HG03175 (cell line): ENCODE results near the gene TAB2.

Experiments
- ATAC-seq: cut with Tn5 transposase; IDR thresholded peaks from one replicate; pipeline ENCODE4 v1.9.1; 2021; ENCODE audit warnings: mild to moderate bottlenecking, moderate library complexity; ENCODE audit not compliant: unreplicated experiment

TAB2 gene

DNA sequence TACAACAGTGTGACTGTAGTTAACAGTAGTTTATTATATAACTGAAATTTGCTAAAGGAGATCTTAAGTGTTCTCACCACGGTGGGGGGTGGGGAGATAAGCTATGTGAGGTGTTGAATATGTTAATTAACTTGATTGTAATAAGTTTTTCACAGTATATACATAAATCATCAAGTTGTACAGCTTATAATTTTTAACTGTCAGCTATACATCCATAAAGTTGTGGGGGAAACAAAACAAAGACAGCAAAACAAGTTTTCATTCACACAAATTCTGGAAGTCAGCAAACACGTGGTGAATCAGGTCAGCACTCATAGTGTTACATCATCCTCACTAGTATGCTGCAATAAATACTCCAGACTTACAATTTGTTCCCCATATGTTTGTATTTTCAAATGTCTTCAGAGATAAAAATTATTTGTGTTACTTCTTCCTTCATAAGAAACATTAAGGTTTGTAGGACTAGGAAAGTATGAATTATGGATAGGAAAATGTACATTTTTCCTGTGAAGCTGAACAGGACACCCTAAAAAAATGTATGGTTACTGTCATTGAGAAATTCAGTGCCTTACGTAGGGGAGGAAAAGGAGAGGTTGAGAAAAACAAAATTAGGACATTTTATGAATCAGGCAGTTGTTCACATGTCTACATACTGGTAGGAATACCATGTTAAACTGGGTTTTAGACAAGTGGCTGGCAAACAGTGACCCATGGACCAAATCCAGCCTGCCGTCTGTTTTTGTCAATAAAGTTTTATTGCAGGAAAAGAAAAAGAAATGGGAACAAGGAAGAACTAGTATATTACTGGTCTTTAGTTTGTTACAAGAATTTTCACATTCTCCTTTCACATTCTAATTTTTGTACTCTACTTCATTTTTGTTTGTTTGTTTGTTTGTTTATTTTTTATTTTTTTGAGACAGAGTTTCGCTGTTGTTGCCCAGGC, 88.6 kb downstream of the TAB2 start:
- ATAC-seq, result no peak

DNA sequence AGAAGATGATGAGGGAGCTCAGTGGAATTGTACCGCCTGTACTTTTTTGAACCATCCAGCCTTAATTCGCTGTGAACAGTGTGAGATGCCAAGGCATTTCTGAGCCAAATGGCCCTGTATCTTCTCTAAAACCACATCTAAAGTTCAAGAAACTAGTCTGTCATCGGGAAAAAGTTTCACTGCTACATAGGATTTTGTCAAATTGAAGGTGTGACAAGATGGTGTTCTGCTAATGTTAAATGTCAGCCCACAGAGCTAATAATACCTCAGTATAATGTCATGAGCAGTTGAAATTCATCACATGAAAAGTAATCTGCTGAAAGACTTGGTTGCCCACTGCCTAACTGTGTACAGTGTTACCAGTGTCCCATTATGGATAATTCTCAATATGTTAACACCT, 92.1 kb downstream of the TAB2 start:
- ATAC-seq, result no peak

DNA sequence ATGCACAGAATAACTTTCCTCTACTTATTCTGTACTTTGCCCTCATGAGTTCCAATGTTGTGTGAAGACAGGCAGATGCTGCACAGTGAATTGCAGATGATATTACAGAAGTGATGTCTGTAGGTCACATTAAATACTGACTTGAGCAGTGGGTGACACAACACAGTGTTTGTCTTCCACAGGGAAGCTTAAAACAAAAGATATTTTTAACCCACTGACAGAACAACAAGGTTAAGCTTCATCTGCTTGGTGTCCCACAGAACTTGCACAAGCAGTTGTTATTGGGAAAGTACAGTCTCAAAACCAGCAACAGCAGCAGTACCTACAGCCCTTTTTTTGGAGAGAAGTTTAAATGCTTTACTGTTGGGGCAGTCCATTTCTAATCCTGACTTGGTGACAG, 93.0 kb downstream of the TAB2 start:
- ATAC-seq, result no peak

DNA sequence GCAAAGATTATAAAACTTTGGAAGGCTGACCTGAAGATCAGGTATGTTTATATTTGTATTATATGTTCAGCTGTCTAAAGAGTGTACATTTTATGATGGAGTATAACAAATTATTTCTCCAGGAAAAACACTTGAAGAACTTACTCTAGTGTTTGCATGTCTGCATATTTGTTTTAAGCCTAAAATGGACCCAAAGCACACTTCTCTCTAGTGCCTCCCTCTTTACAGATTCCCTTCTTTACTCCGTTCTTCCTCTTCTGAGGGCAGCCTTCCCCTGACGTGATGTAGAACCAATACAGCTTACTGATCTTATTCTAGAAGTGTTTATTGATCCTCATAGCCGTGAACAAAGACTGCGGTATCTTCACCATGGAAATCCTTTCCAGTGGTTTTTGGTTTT, 96.5 kb downstream of the TAB2 start:
- no peak for ATAC-seq

DNA sequence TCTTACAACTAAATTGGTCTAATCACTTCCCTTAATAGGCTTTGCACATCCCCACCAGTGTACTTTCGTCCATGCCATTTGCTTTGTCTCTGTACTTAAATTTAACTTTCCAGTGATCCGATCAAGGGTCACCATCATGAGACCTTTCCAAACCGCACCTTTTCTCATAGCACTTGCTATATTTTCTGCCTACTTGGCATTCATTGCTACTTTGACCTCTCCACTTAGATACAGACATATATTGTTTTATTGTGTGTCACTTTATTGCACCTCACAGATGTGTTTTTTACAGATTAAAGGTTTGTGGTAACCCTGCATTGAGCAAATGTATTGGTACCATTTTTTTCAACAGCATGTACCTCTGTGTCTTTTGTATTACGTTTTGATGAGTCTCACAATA, 97.3 kb downstream of the TAB2 start:
- ATAC-seq, result no peak

DNA sequence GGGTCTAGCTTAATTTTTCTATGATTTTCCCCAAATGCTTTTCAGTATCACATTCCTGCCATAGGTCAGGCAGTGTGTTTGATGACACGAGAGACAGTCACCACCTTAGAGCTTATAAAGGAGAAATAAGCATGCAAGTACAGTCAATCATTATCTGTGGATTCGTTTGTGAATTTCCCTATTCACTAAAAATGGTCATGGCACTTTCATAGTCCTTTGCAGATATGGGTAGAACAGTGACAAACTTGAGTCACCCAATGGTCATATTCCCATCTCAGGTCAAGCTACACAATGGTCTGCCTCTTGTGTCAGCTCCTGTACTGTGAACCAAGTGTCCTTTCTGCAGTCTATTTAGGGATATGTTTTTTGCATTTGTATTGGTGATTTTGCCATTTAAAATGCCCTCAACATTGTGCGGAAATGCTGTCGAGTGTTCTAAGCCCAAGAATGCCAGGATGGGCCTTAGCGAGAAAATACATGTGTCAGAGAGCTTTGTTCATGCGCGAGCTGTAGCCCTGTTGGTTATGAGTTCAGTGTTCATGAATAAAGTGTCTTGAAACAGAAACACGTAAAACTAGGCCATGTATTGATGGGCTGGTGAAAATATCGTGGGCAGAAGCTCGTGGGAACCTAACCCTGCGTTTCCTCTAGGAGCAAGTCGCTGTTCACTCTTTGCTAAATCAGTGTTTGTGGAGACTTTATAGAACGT, 102.3 kb downstream of the TAB2 start:
- no peak for ATAC-seq

DNA sequence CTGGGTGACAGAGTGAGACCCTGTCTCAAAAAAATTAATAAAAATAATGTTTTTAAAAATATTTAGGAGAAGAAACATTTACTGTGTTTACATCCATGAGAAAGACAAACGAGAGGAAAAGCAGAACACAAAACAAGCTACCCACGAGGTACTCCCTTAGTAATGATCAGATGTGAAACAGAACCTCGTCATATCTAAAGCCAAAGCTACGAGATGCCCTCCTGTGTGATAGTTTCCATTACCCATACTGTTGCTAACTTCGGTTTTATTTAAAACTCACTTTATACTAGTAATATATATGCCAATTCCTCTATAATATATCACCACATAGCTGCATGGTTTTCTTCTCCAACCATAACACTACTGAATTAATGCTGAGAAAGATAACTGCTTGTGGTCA, 103.6 kb downstream of the TAB2 start:
- ATAC-seq, result no peak

DNA sequence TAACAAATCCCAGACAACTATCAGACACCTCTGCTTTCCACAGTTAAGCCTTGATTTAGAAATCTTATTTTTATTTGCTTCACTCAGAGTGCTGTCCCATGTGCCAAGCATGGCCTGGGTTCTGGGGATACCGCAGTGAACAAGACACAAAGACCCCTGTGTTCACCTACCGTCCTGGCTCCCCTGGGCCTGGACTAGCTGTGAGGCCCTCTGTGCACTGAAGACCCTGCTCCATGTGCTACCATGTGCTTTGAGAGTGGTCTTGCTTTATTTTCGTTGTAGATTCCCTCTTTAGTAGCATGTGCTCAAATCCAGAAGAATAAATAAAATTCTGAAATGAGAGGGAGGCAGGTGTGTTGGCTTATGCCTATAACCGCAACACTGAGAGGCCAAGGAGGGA, 105.1 kb downstream of the TAB2 start:
- ATAC-seq, result no peak

DNA sequence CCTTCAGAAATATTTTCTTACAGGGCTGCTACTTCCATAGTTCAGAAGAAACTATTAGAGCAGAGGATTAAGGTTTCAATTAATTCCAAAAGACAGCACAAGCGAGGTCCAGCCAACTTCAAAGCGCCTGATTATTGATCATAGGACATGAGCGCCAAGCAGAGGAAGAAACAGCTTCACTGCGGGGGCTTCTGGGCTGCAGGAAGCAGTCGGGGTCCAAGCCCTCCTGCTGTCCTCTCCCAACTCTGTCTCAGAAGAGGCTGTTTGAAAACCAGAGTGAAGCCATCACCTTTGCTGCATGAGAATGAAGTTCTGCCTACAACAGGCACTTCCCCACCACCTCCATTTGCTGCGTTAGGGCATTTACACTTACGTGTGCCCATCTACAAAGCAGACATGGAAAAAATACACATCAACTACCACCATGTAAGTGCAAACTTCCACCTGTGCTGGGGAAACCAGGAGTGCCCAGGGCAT, 106.5 kb downstream of the TAB2 start:
- ATAC-seq, result no peak

DNA sequence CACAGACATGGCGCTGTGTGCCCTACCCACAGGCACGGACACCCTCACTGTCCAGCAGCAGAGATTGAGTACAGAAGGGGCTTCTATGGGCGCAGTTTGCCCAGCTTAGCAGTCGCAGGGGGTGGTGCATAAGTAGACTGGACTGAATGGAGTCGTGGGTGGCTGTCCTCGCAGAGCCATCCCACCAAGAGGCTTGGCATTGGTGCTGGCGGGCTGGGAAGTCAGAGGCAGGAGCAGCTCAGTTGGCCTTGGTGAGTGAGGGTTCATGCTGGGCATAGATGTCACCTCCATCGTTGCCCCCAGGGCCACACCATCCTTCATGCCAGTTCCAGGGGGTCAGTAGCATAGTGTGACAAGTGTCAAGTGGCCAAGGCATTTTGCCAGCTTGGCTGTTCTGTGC, 107.7 kb downstream of the TAB2 start:
- no peak for ATAC-seq

DNA sequence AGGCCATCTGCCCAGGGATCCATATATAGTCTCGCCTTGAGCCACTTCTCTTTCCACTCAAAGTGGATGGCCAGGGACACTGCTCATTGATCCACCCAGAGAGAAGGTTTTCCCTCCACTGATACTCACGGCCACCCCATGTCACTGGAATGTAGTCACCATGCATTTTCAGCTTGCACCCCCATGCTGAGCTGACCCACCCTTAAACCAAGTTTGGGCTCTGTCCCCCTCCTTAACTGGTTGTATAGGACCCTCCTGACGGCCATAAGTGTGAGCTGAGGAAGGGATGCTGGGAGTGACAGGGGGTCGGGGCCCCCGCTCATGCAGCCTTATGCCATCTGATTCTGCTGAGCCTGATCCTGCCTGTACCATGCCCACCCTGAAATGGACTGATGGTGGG, 108.2 kb downstream of the TAB2 start:
- ATAC-seq, result no peak

DNA sequence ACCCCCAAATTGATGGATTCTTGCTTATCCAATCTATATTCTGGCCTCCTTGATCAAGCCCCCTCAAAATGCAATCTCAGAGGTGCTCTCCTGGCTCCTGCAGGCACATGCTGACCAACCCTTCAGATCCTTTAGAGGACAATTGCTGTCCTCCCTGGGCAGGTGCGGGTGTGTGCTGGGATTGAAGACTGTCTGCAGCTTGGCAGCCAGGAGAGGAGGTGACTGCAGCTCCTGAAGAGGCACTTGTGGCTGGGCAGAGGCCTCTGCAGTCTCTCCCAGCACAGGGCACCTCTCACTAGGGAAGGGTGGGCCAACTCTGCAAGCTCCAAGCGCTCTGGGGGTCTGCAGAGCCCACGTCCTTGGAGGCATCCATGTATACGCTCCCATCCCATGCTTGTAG, 111.1 kb downstream of the TAB2 start:
- no peak for ATAC-seq

DNA sequence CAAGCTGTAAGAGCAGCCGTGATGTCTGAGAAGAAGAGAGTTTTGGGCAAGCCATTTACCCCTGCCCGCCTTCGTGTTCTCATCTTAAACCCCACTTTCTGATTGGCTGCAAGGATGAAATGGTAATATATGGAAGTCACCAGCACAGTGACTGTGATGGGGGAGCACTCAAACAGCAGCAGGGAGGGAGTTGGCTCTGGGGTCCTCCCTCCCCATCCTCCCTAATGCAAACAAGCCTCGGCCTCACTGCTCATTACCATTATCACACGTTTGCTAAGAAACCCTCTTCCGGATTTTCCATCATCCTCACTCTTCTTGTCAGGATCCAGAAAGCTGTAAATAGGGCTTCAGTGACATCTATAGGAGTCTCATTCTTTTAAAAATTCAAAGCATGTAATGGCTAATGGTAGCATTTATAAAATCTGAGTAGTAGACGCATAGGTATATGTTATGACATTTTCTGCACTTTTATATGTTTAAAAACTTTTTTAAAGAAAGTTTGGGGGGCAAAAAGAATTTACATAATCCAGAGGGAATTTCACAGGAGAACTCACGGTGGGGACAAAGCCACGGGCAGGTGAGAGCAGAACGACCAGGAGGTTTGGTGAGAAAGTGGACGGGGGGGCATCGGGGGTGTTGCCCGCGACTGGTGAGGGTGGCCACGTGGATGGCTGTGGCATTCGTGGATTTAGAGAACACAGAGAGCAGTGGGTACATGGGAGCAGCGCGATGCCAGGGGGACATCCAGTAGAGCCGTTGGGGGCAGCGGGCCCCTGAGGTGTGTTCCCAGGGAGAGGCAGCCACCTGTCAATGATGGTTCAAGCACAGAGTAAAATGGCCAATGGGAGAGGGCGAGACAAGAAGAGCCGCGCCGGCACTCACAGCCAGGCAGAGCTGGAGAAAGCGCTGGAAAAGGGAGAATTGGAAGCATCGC, 112.2 kb downstream of the TAB2 start:
- ATAC-seq, result no peak

DNA sequence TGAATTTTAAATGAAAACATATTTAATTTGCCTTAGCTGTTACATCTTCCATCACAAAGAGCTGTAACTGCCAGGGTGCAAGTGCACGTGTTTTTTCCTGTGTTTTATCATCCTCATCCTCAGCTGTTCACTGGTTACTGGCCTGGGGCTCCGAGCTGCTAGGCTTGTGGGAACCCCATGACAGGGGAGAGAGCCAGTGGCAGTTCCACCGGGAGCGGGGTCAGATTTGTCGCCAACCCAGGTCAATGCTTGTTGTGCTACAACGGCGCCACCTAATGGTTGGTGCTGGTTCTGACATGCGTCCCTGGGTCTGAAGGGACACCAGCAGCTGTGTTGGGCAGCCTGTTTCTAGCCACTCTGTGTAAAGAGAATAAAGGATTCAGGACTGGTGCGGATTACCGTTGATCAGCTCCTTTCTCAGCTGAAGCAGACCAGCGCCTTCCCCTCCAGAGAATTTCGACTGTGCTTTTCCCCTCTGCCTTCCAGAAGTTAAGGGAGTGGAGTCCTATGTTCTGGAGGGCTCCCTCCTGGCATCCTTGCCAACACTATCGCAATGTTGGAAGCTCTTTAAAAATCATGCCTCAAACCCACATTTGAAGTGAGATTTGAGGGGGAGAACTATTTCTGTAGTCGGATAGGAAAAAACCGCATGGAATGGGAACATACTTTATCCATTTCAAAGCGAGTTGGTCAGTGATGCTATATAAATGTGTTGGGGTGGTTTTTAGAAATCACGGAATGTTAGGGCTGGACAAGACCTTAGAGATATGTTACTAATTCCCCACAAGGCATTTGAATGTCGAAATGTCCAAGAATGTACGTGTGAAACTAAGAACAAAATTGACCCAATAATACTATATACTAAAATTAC, 114.6 kb downstream of the TAB2 start:
- peak; percentile 91 for ATAC-seq

DNA sequence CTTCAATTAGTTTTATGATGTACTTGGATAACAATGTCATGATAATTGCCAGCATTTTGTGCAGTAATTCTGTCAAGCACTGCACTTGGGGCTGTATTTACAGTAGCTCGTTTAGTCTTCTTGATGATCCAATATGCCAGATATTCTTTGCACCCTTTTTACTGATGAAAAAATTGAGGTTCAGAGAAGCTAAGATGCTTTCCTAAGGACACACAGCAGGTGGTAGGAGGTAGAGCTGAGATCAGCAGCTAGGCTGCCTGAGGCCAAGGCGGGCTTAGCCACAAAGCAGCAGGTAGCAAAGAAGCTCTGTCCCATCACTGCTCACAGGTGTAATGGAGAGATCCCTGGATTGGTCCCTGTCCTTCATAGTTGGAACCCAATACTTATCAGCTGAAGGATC, 115.9 kb downstream of the TAB2 start:
- no peak for ATAC-seq

DNA sequence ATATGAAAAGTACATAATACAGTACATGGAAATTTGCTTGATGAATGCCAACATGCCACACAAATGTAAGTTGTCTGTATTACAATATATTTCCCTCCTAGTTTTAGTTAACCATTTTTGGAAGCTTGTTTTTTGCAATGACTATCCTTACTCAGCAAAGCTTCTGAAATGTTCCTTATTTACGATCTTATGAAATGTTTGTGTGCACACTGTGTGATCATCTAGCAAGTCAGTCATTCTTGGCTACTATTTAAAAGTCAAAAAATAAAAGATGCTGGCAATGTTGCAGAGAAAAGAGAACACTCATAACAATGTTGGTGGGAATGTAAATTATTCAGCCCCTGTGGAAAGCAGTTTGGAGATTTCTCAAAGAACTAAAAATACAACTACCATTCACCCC, 116.4 kb downstream of the TAB2 start:
- no peak for ATAC-seq

DNA sequence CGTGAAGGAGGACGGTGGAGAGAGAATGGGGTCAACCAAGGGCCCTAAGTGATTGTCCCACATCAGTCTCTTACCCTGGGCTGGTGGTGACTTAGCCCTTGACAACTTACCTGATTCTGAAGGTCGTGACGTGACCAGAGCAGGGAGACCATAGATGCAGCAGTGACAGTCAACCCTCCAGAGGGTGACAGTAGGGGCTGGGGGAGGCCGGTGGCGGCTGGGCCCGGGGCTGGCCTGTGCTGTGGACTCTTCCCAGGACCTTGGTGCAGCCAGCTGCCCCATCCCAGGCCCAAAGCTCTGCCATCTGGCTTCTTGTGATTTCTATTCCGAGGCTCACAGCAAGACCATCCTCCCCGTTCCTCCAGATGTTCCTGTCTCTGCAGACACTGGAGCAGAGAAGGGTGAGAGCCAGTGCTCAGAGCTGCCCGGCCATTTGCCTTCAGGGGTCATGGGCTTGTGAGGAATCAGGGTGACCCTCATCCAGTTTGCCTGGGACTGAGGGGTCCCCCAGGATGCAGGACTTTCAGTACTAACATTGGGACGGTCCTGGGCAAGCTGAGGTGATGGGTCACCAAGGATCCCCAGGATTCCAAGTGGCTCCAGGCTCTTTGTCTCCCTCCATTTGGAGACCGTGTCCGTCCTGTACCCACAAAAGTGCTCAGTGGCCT, 118.5 kb downstream of the TAB2 start:
- no peak for ATAC-seq

DNA sequence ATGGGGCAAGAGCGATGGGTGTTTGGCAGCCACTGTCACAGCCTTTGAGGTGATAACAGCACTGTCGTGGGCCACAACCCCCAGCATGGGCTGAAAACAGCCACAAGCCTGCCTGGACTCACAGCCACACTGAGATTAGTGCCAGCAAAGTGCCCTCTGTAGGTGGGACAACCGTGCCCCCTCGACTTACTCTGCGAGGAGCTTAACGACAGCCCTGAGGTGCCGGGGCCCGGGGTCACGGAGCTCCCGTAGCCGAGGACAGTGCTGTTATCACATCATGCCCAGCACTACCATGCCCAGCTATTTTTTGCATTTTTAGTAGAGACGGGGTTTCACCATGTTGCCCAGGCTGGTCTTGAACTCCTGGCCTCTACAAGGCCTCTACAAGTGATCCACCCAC, 119.1 kb downstream of the TAB2 start:
- no peak for ATAC-seq

DNA sequence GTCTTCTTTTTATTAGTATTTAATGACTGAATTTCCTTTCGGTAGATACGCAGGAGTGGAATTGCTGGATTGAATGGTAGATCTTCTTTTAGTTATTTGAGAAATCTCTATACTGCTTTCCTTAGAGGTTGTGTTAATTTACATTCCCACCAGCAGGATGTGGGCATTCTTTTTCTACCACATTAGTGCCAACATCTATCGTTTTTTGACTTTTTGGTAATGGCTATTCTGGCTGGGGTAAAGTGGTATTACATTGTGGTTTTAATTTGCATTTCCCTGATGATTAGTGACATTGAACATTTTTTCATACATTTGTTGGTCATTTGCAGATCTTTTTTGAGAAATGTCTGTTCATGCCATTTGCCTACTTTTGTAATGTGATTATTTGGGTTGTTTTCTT, 119.7 kb downstream of the TAB2 start:
- no peak for ATAC-seq

DNA sequence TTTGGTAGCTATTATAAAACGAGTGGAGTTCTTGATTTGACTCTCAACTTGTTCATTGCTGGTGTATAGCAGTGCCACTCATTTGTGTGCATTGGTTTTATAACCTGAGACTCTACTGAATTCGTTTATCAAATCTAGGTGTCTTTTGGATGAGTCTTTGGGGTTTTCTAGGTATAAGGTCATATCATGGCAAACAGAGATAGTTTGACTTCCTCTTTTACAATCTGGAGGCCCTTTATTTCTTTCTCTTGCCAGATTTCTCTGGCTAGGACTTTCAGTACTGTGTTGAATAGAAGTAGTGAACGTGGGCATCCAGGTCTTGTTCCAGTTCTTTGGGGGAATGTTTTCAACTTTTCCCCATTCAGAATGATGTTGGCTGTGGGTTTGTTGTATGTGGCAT, 121.3 kb downstream of the TAB2 start:
- no peak for ATAC-seq
